Suprapubic skin (tissue), 4 donors: ENCODE data around the gene TNNI3K. TPM values are rescaled to one million over a fixed set of nuclear protein-coding genes. Genes with fewer than 3 reads are reported as not detected.

ENCODE experiments used
- DNase-seq, 2 donors: peaks; one replicate each; pipeline ENCODE4 v3.0.0-alpha.2; 2019; ENCODE audit warnings: low spot score in 2 of 2
- H3K27ac ChIP-seq: fragments of 200-600 bp; sonication (generic); one replicate; pipeline ENCODE4 v1.5.1; 2019
- H3K27me3 ChIP-seq: fragments of 200-600 bp; sonication (generic); one replicate; pipeline ENCODE4 v1.5.1; 2019
- H3K36me3 ChIP-seq: fragments of 200-600 bp; sonication (generic); one replicate; pipeline ENCODE4 v1.5.1; 2019
- H3K4me1 ChIP-seq: fragments of 200-600 bp; sonication (generic); one replicate; pipeline ENCODE4 v1.5.1; 2019
- H3K4me3 ChIP-seq: fragments of 200-600 bp; sonication (generic); one replicate; pipeline ENCODE4 v1.5.1; 2019; ENCODE audit warnings: mild to moderate bottlenecking
- H3K9me3 ChIP-seq: fragments of 200-600 bp; sonication (generic); one replicate; pipeline ENCODE4 v1.5.1; 2019
- EP300 ChIP-seq: sonication (generic); formaldehyde crosslinking; IDR thresholded peaks from one replicate; pipeline ENCODE4 v1.6.1; 2017; ENCODE audit warnings: antibody characterized with exemption
- POLR2A ChIP-seq, 2 donors: fragments of 450-650 bp; IDR thresholded peaks; one replicate each; pipeline ENCODE4 v1.6.1; 2017; ENCODE audit warnings: antibody characterized with exemption in 2 of 2, mild to moderate bottlenecking in 2 of 2, moderate library complexity in 2 of 2
- POLR2AphosphoS5 ChIP-seq, 3 donors: sonication (generic); formaldehyde crosslinking; IDR thresholded peaks; one replicate each; pipeline ENCODE4 v1.6.1; 2017; ENCODE audit warnings: antibody characterized with exemption in 3 of 3
- WGBS: methylation state at CpG from one replicate; pipeline ENCODE4 v1.1.5; 2018; 5-methylcytosine and 5-hydroxymethylcytosine counted together
- total RNA-seq, 4 donors: library from RNA; depleted of rRNA; stranded (reverse); fragments of >200 nt; gene quantifications; one replicate each; pipeline ENCODE4 v1.1.0, GENCODE V29; 2016
- TF ChIP-seq, protein P1 (sequence below), 2 donors: fragments of 200-600 bp in 1 of 2; fragments of 450-650 bp in 1 of 2; sonication (generic) in 1 of 2; IDR thresholded peaks; one replicate each; pipeline ENCODE4 v1.5.1; 2016 to 2019; ENCODE audit warnings: antibody characterized with exemption in 2 of 2, mild to moderate bottlenecking in 1 of 2, moderate library complexity in 1 of 2

Gene TNNI3K
- total RNA-seq, 4 donors from 2014 or later: 0.76 to 3.2 (median 1.1) TPM; not detected in 1

- TF ChIP-seq, protein P1, sequence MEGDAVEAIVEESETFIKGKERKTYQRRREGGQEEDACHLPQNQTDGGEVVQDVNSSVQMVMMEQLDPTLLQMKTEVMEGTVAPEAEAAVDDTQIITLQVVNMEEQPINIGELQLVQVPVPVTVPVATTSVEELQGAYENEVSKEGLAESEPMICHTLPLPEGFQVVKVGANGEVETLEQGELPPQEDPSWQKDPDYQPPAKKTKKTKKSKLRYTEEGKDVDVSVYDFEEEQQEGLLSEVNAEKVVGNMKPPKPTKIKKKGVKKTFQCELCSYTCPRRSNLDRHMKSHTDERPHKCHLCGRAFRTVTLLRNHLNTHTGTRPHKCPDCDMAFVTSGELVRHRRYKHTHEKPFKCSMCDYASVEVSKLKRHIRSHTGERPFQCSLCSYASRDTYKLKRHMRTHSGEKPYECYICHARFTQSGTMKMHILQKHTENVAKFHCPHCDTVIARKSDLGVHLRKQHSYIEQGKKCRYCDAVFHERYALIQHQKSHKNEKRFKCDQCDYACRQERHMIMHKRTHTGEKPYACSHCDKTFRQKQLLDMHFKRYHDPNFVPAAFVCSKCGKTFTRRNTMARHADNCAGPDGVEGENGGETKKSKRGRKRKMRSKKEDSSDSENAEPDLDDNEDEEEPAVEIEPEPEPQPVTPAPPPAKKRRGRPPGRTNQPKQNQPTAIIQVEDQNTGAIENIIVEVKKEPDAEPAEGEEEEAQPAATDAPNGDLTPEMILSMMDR (IDR thresholded peaks at IDR 0.05): no peak
- TF ChIP-seq POLR2A (IDR thresholded peaks at IDR 0.05) (no peak), POLR2AphosphoS5 (IDR thresholded peaks at IDR 0.05) (no peak), EP300 (no peak)
- no peaks in the 10 kb centered on the region for H3K27me3 ChIP-seq
- no peak overlapping the region for H3K4me3 ChIP-seq
- no peak overlapping the region for H3K27ac ChIP-seq
- no peak for DNase-seq
- H3K4me1 ChIP-seq: no peaks in the 10 kb centered on the region
- no peaks in the 10 kb centered on the region for H3K36me3 ChIP-seq
- H3K9me3 ChIP-seq: no peaks in the 10 kb centered on the region
- 48% methylated on average over 3 of the region's 3 CpGs for WGBS
Observed at GRCh38 chr1:74534241-74534640, 299.1 kb downstream of the TNNI3K start.

DNA sequence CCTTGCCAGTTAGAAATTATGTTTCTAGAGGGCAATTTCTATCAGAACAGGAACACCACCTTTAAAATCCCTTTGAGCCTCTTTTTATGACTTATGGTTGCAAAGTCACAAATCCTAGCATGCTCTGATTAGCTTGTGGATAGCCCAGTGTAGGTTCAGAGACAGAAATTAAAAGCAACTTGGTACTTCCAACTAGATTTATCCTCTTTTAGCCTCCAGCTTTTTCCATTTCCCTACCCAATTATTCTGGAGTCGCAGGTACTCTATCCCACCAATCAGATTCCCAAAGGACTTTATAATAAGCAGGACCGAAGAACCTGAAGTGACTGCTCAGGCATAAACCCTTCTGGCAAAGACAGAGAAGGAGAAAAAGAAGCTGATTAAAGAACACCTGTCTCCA, 310.6 kb downstream of the TNNI3K start:
- Histone ChIP-seq H3K4me1 (no peaks in the 10 kb centered on the region), H3K27ac (no peak overlapping the region), H3K9me3 (no peaks in the 10 kb centered on the region), H3K36me3 (no peaks in the 10 kb centered on the region), H3K27me3 (no peaks in the 10 kb centered on the region), H3K4me3 (no peak overlapping the region)
- no peak for DNase-seq
- WGBS: 75% methylated on average over 2 of the region's 2 CpGs
- no peak for TF ChIP-seq POLR2AphosphoS5 (IDR thresholded peaks at IDR 0.05)
- TF ChIP-seq, protein P1 (IDR thresholded peaks at IDR 0.05): no peak

- WGBS: 68% methylated on average over 4 of the region's 4 CpGs
- Histone ChIP-seq H3K36me3 (no peaks in the 10 kb centered on the region), H3K27ac (no peak overlapping the region), H3K9me3 (no peaks in the 10 kb centered on the region), H3K4me1 (no peaks in the 10 kb centered on the region), H3K27me3 (no peaks in the 10 kb centered on the region), H3K4me3 (no peak overlapping the region)
- TF ChIP-seq, protein P1 (IDR thresholded peaks at IDR 0.05): no peak
- TF ChIP-seq POLR2AphosphoS5 (IDR thresholded peaks at IDR 0.05) (no peak), POLR2A (IDR thresholded peaks at IDR 0.05) (no peak), EP300 (no peak)
- DNase-seq: no peak
Observed at GRCh38 chr1:74548961-74549750, 314.0 kb downstream of the TNNI3K start.

- H3K36me3 ChIP-seq: no peaks in the 10 kb centered on the region
- H3K27me3 ChIP-seq: no peaks in the 10 kb centered on the region
- H3K4me1 ChIP-seq: no peaks in the 10 kb centered on the region
- no peak for DNase-seq
- no peak overlapping the region for H3K27ac ChIP-seq
- no peaks in the 10 kb centered on the region for H3K9me3 ChIP-seq
- no peak for TF ChIP-seq POLR2A (IDR thresholded peaks at IDR 0.05)
- TF ChIP-seq EP300: no peak
- TF ChIP-seq POLR2AphosphoS5 (IDR thresholded peaks at IDR 0.05): no peak
- TF ChIP-seq, protein P1 (IDR thresholded peaks at IDR 0.05): no peak
- H3K4me3 ChIP-seq: no peak overlapping the region
- WGBS: 82% methylated on average over 2 of the region's 2 CpGs
Observed at GRCh38 chr1:74549932-74550331, 314.7 kb downstream of the TNNI3K start.

DNA sequence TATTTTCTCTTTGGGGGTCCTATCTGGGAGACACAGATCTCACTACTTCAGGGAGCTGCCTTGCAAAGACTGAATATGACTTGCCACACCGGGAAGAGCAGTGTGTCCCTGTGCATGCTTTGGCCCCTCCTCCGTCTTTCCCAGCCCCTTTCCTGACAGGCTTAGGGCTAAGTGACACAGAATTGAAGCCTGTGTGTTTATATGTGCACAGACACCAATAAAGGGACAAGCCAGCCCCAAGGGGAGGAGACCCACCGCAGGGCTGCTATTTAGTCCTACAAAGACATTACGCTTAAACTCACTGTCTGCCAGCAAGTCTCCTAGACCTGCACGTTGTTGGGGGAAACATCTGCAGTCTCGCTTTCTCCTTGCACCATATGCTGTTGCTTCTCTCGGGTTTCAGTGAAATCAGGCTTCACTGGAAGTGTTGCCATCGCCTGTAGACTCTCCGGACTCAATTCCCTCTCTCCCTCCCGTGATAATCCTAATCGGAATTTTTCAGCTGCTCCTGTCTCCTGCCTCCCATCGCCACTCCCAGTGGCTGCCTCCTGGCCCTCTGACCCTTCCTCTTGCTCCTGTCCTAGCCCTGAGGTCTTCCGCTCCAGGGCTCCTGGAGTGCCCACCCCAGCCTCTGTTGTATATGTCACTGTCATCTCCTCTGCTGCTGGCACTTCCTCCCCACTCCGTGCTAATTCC, 335.8 kb downstream of the TNNI3K start:
- H3K4me3 ChIP-seq: no peak overlapping the region
- H3K4me1 ChIP-seq: no peaks in the 10 kb centered on the region
- DNase-seq: no peak
- no peaks in the 10 kb centered on the region for H3K27me3 ChIP-seq
- no peak for TF ChIP-seq EP300
- TF ChIP-seq, protein P1 (IDR thresholded peaks at IDR 0.05): no peak
- TF ChIP-seq POLR2A (IDR thresholded peaks at IDR 0.05): no peak
- no peak for TF ChIP-seq POLR2AphosphoS5 (IDR thresholded peaks at IDR 0.05)
- WGBS: 43% methylated on average over 14 of the region's 14 CpGs
- no peaks in the 10 kb centered on the region for H3K36me3 ChIP-seq
- no peaks in the 10 kb centered on the region for H3K9me3 ChIP-seq
- no peak overlapping the region for H3K27ac ChIP-seq
